A673 (cell line): ENCODE measurements around the gene HYCC1. TPM values are rescaled to one million over a fixed set of nuclear protein-coding genes. Genes with fewer than 3 reads are reported as not detected.

Source experiments
- Bru-seq: library from RNA; stranded (reverse); fragments of 400-500 nt; gene quantifications from one replicate; lab custom pipeline; 2021; lab: Mats Ljungman, UMichigan
- BruChase-seq, 2 experiments: library from RNA; stranded (reverse); fragments of 400-500 nt; gene quantifications; one replicate each; lab custom pipeline; 2021; lab: Mats Ljungman, UMichigan
- BruUV-seq: library from RNA; stranded (reverse); fragments of 400-500 nt; replicated peaks from 2 replicates; lab custom pipeline; 2021; lab: Mats Ljungman, UMichigan
- CTCF ChIA-PET: fragments of 300-600 bp; sonication (Branson Sonifier 250); formaldehyde crosslinking; loops from one replicate; lab custom pipeline; 2022; ENCODE audit warnings: antibody characterized with exemption; lab: Charles Lee
- POLR2A ChIA-PET: fragments of 300-600 bp; sonication (Branson Sonifier 250); formaldehyde crosslinking; loops from one replicate; lab custom pipeline; 2022; ENCODE audit warnings: antibody characterized with exemption; ENCODE audit not compliant: low non-redundant PET; lab: Charles Lee
- DNase-seq: peaks from one replicate; pipeline ENCODE4 v3.0.0-alpha.2; 2015; ENCODE audit warnings: low spot score
- H3K27ac ChIP-seq: fragments of 200-600 bp; sonication (generic); 2 replicates; pipeline ENCODE4 v1.5.1; 2016; ENCODE audit warnings: mixed run types, low read depth, mild to moderate bottlenecking, mixed read lengths, antibody characterized with exemption, low read length; ENCODE audit not compliant: poor library complexity, severe bottlenecking
- H3K27me3 ChIP-seq: fragments of 200-600 bp; sonication (generic); replicated peaks from 2 replicates; pipeline ENCODE4 v1.6.1; 2017; ENCODE audit warnings: mixed run types, low read depth, mild to moderate bottlenecking, mixed read lengths, antibody characterized with exemption, low read length; ENCODE audit not compliant: insufficient read depth, poor library complexity
- H3K36me3 ChIP-seq: fragments of 200-600 bp; sonication (generic); 2 replicates; pipeline ENCODE4 v1.6.1; 2016; ENCODE audit warnings: mixed run types, mild to moderate bottlenecking, mixed read lengths, antibody characterized with exemption, low read length; ENCODE audit not compliant: insufficient read depth, poor library complexity, severe bottlenecking
- H3K4me1 ChIP-seq: fragments of 200-600 bp; sonication (generic); 2 replicates; pipeline ENCODE4 v1.6.1; 2017; ENCODE audit warnings: mixed run types, mild to moderate bottlenecking, mixed read lengths, antibody characterized with exemption, low read length; ENCODE audit not compliant: insufficient read depth, poor library complexity, severe bottlenecking
- H3K4me3 ChIP-seq: fragments of 200-600 bp; sonication (generic); 2 replicates; pipeline ENCODE4 v1.5.1; 2016; ENCODE audit warnings: low read depth, mixed run types, mild to moderate bottlenecking, mixed read lengths, low read length; ENCODE audit not compliant: poor library complexity, severe bottlenecking
- H3K9me3 ChIP-seq: fragments of 200-600 bp; sonication (generic); 2 replicates; pipeline ENCODE4 v1.6.1; 2016; ENCODE audit warnings: mixed run types, low read depth, mild to moderate bottlenecking, mixed read lengths, antibody characterized with exemption, low read length; ENCODE audit not compliant: poor library complexity, severe bottlenecking
- CTCF ChIP-seq: fragments of 300-800, 200-600 bp; sonication (generic); conservative IDR thresholded peaks from 2 replicates; pipeline ENCODE4 v1.5.1; 2017; ENCODE audit warnings: low read depth, mild to moderate bottlenecking, antibody characterized with exemption, low read length, moderate library complexity, mixed read lengths
- EZH2 ChIP-seq: fragments of 200-600 bp; sonication (generic); IDR thresholded peaks from 2 replicates; pipeline ENCODE4 v1.6.1; 2017; ENCODE audit warnings: borderline replicate concordance, low read depth, mild to moderate bottlenecking, mixed read lengths, antibody characterized with exemption, low read length; ENCODE audit not compliant: poor library complexity, severe bottlenecking
- intact Hi-C: fragments of 100-400 bp; cut with micrococcal nuclease; formaldehyde crosslinking; loops from one replicate; pipeline ENCODE4 v1.10.0; 2022; ENCODE audit not compliant: unreplicated experiment
- long read RNA-seq: library from polyadenylated mRNA; stranded (forward); transcript quantifications from one replicate; pipeline ENCODE4 v2.0.0, GENCODE V29; 2022
- total RNA-seq: library from RNA; stranded (reverse); gene quantifications from 2 replicates; pipeline ENCODE4 v1.2.3, GENCODE V29; 2021

The HYCC1 gene
- total RNA-seq, result 42.0 and 47.9 TPM in 2 replicates
- percentile 80 among the genes with signal in this experiment for Bru-seq, nascent RNA
- BruChase-seq, experiment 1, labeled RNA remaining after a 2-hour chase, result percentile 88 among the genes with signal in this experiment
- BruChase-seq, experiment 2, labeled RNA remaining after a 6-hour chase, result percentile 79 among the genes with signal in this experiment
- long read RNA-seq, full-length matches to known transcripts, result 32 of 50 reads
- long read RNA-seq, partial matches to known transcripts, result 2 of 50 reads
- long read RNA-seq, other reads (novel, unspliced or antisense), result 16 of 50 reads

DNA sequence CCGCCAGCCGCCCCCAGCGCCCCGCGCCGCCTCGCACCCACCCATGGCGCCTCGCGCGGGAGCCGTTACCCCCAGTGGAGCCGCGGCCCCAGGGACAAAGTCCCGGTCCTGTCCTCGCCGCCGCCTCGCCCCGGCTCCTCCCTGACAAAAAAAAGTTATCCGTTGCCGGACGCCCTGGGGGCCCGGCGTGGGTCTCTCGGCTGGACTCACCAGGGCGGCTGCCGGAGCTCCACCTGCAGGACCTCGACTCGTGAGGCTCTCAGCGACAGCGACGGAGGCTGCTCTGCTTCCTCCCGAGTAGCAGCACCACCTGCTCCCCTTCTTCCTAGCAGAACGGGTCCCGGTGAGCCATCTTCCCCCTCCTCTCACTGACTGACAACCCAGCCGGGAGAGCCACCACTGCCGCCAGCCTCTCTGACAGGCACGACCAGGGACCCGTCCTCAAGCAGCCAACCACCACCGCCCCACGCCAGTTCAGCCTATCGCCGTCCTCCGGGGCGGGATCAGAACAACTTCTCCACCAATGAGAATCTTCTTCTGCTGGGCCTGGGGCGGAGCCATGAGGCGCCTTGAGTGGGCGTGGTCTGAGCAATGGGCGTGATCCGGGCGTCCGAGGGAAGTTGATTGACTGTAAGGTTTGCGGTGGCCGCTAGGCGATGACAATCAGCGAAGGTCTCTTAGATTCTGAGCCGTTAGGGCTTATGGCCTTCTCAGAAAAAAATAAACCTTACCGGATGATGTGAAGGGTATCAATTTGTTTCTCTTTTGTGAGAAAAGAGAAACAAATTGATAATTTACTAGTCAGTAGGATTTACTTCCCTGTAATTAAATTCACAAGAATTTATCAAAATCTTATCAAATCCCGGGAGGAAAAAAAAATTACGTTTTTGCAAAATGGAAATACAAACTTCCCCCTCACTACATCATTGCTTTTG, at the start of gene HYCC1:
Gene HYCC1 (minus strand): TSS at position 416 of the 935 bp plus-strand sequence. CDS start 23,019 bp downstream, outside the sequence.
- BruUV-seq, result no TSS peak
- TF ChIP-seq CTCF, result peak; percentile 64
- TF ChIP-seq EZH2, result no peak
- Histone ChIP-seq H3K27me3 (no peaks in the 10 kb centered on the region), H3K9me3 (no peaks in the 10 kb centered on the region), H3K4me1 (peaks cover 32% of the 10 kb centered on the region), H3K36me3 (no peaks in the 10 kb centered on the region), H3K4me3 (peak within 1 kb of the TSS; percentile 77), H3K27ac (peak within 1 kb of the TSS; percentile 72)
- ChIA-PET POLR2A (no interaction called here), CTCF (no interaction called here)
- intact Hi-C loops, result no loop called here
- DNase-seq, result peak; percentile 99

- no peaks in the 10 kb centered on the region for H3K4me1 ChIP-seq
- intact Hi-C loops, result no loop called here
- TF ChIP-seq EZH2 (no peak), CTCF (no peak)
- H3K36me3 ChIP-seq, result no peaks in the 10 kb centered on the region
- POLR2A ChIA-PET, result no interaction called here
- CTCF ChIA-PET, result no interaction called here
- no peak overlapping the region for H3K4me3 ChIP-seq
- no peaks in the 10 kb centered on the region for H3K9me3 ChIP-seq
- no TSS peak for BruUV-seq
- no peak overlapping the region for H3K27ac ChIP-seq
- no peaks in the 10 kb centered on the region for H3K27me3 ChIP-seq
- DNase-seq, result peak; percentile 62
Measured at GRCh38 chr7:23062452-23062851, 48.5 kb upstream of the HYCC1 start.

- H3K4me3 ChIP-seq, result no peak overlapping the region
- H3K27ac ChIP-seq, result no peak overlapping the region
- CTCF ChIA-PET, result no interaction called here
- no TSS peak for BruUV-seq
- no peaks in the 10 kb centered on the region for H3K27me3 ChIP-seq
- intact Hi-C loops, result no loop called here
- TF ChIP-seq EZH2, result no peak
- no peak for TF ChIP-seq CTCF
- H3K36me3 ChIP-seq, result no peaks in the 10 kb centered on the region
- DNase-seq, result no peak
- H3K4me1 ChIP-seq, result no peaks in the 10 kb centered on the region
- POLR2A ChIA-PET, result no interaction called here
- H3K9me3 ChIP-seq, result no peaks in the 10 kb centered on the region
Measured at GRCh38 chr7:23061327-23061726, 47.4 kb upstream of the HYCC1 start.
